ENCODE measurements around the gene TRAF7. TPM values are rescaled to one million over a fixed set of nuclear protein-coding genes. Genes with fewer than 3 reads are reported as not detected.
A peak's percentile ranks its signal among the peaks of the same experiment; 100 is the strongest.

The TRAF7 gene
- total RNA-seq, 1 experiment from 2014 or later: 35.9 TPM

- peaks cover 31% of the 10 kb centered on the region for H3K4me1 ChIP-seq
- H3K27ac ChIP-seq: no peak overlapping the region
- DNase-seq: peak in 1 of 2 experiments; percentile 22
- H3K36me3 ChIP-seq: peaks cover 10% of the 10 kb centered on the region
- peak overlapping the region; percentile 62 for H3K4me3 ChIP-seq
- no peaks in the 10 kb centered on the region for H3K9me3 ChIP-seq (replicated peaks)
- no peaks in the 10 kb centered on the region for H3K27me3 ChIP-seq
Measured at GRCh38 chr16:2149630-2150417, 5.8 kb upstream of the TRAF7 start.

DNA sequence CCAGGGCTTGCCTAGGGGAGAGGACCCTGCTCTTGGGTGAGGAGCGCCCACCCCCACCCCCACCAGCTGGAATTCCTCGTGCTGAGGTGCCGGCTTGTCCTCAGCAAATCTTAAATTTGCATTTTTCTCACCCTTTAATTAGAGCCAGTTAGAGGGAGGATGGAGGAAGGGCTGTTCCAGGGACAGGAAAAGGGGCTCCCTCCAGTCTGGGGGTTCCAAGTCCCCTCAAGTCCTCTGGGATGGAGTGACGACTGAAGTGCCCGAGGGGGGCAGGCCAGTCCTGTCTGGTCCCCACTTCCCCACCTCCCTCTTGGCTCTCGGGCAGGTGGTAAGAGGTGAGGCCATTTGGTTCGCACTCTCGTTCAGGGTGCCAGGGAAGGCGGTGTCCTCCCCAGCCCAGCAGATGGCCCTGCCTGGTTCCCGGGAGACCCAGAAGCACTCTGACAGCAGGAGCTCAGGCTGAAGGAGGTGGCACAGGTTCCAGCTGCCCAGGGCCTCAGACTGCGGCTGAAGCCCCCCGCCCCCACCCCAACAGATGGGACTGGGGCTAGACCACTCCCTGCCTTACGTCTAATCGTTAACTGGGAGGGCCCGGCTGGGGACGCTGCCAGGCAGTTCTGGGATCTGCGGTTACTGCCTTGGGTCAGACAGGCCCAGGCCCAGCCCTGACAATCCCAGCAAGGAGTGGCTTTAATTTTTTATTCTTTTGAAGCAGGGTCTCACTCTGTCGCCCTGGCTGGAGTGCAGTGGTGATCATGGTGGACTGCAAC, 5.0 kb upstream of the TRAF7 start:
- H3K36me3 ChIP-seq: peaks cover 10% of the 10 kb centered on the region
- H3K9me3 ChIP-seq (replicated peaks): no peaks in the 10 kb centered on the region
- peak; percentile 47 to 57 for DNase-seq
- peaks cover 31% of the 10 kb centered on the region for H3K4me1 ChIP-seq
- no peak overlapping the region for H3K4me3 ChIP-seq
- H3K27ac ChIP-seq: no peak overlapping the region
- no peaks in the 10 kb centered on the region for H3K27me3 ChIP-seq

GRCh38 chr16:2151188-2152091, 4.1 kb upstream of the TRAF7 start:
- no peak overlapping the region for H3K4me3 ChIP-seq
- H3K27me3 ChIP-seq: no peaks in the 10 kb centered on the region
- H3K4me1 ChIP-seq: peaks cover 31% of the 10 kb centered on the region
- DNase-seq: no peak
- no peak overlapping the region for H3K27ac ChIP-seq
- peaks cover 10% of the 10 kb centered on the region for H3K36me3 ChIP-seq
- H3K9me3 ChIP-seq (replicated peaks): no peaks in the 10 kb centered on the region

GRCh38 chr16:2152695-2153506, 2.7 kb upstream of the TRAF7 start:
- Histone ChIP-seq H3K36me3 (peaks cover 10% of the 10 kb centered on the region), H3K9me3 (replicated peaks) (no peaks in the 10 kb centered on the region), H3K27ac (no peak overlapping the region), H3K4me3 (peak overlapping the region; percentile 85), H3K4me1 (peaks cover 24% of the 10 kb centered on the region), H3K27me3 (no peaks in the 10 kb centered on the region)
- DNase-seq: no peak

DNA sequence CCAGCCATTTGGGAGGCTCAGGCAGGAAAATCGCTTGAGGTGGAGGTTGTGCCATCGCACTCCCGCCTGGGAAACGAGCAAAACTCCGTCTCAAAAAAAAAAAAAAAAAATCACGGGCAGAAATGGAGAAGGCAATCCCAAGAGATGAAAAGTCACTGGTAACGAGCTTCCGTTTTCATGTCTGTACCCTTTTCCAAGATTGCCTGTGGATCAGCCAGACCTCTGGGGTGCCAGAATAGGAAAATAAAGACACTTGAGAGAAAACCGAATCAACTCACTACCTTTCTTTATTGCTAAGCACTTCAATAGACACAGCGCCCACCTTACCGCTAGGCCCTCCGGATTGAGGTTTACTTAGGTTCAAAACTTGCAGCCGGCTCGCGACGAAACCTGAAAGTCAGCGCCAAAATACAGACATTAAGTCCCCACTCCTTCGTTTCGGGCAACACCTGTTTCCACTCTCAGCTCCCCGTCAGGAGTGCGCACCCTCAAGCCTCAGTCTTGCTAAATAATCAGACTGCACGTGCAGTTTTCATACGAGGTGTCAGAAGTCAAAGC, 970 bp upstream of the TRAF7 start:
- DNase-seq: peak in 1 of 2 experiments; percentile 37
- no peaks in the 10 kb centered on the region for H3K27me3 ChIP-seq
- peak overlapping the region; percentile 67 for H3K27ac ChIP-seq
- peaks cover 10% of the 10 kb centered on the region for H3K36me3 ChIP-seq
- H3K4me1 ChIP-seq: peaks cover 21% of the 10 kb centered on the region
- H3K4me3 ChIP-seq: peak overlapping the region; percentile 85
- H3K9me3 ChIP-seq (replicated peaks): no peaks in the 10 kb centered on the region

- Histone ChIP-seq H3K27ac (peak overlapping the region; percentile 44; the same call in 1 of the 2 replicates), H3K4me1 (peaks cover 16% of the 10 kb centered on the region), H3K4me3 (peak overlapping the region; percentile 96), H3K9me3 (replicated peaks) (no peaks in the 10 kb centered on the region), H3K27me3 (no peaks in the 10 kb centered on the region), H3K36me3 (peaks cover 10% of the 10 kb centered on the region)
- no peak for DNase-seq
Measured at GRCh38 chr16:2155977-2156848, 631 bp downstream of the TRAF7 start.

DNA sequence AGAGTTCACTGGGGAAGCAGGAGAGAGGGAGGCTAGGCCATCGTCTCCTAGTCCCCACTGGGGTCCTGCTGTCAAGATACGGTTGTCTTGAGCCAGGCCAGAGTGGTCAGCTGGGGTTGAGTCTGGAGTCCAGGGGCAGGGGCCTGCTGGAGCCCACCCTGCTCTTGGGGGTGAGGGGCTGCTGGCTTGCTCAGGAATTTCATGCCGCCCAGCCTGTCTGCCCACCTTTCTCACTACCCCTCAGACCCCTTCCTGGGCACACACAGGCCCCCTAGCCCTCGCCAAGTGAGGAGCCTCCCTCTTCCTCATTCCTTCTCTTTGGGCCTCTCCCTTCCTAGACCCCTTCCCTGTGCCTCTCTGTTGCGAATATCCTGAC, 1.3 kb downstream of the TRAF7 start:
- DNase-seq: no peak
- Histone ChIP-seq H3K27me3 (no peaks in the 10 kb centered on the region), H3K36me3 (peaks cover 10% of the 10 kb centered on the region), H3K9me3 (replicated peaks) (no peaks in the 10 kb centered on the region), H3K27ac (no peak overlapping the region), H3K4me3 (peak overlapping the region; percentile 96), H3K4me1 (peaks cover 14% of the 10 kb centered on the region)

GRCh38 chr16:2157480-2158261, 2.1 kb downstream of the TRAF7 start:
- no peak overlapping the region for H3K4me3 ChIP-seq
- no peak overlapping the region for H3K27ac ChIP-seq
- peaks cover 10% of the 10 kb centered on the region for H3K4me1 ChIP-seq
- peaks cover 10% of the 10 kb centered on the region for H3K36me3 ChIP-seq
- no peaks in the 10 kb centered on the region for H3K27me3 ChIP-seq
- DNase-seq: no peak
- no peaks in the 10 kb centered on the region for H3K9me3 ChIP-seq (replicated peaks)

- no peak for DNase-seq
- Histone ChIP-seq H3K27me3 (no peaks in the 10 kb centered on the region), H3K27ac (no peak overlapping the region), H3K36me3 (peaks cover 10% of the 10 kb centered on the region), H3K9me3 (replicated peaks) (no peaks in the 10 kb centered on the region), H3K4me1 (peaks cover 9% of the 10 kb centered on the region), H3K4me3 (no peak overlapping the region)
Measured at GRCh38 chr16:2158262-2158638, 2.7 kb downstream of the TRAF7 start.

GRCh38 chr16:2159175-2159838, 3.7 kb downstream of the TRAF7 start:
- Histone ChIP-seq H3K36me3 (peaks cover 3% of the 10 kb centered on the region), H3K4me1 (no peaks in the 10 kb centered on the region), H3K27ac (no peak overlapping the region), H3K27me3 (no peaks in the 10 kb centered on the region), H3K4me3 (no peak overlapping the region), H3K9me3 (replicated peaks) (no peaks in the 10 kb centered on the region)
- no peak for DNase-seq

GRCh38 chr16:2160915-2161551, 5.5 kb downstream of the TRAF7 start:
- 0 out of 2 replicates have a peak, but pooled peaks cover 3% of the 10 kb centered on the region for H3K36me3 ChIP-seq
- no peak overlapping the region for H3K27ac ChIP-seq
- no peaks in the 10 kb centered on the region for H3K4me1 ChIP-seq
- H3K4me3 ChIP-seq: no peak overlapping the region
- no peak for DNase-seq
- H3K9me3 ChIP-seq (replicated peaks): no peaks in the 10 kb centered on the region
- H3K27me3 ChIP-seq: no peaks in the 10 kb centered on the region

DNA sequence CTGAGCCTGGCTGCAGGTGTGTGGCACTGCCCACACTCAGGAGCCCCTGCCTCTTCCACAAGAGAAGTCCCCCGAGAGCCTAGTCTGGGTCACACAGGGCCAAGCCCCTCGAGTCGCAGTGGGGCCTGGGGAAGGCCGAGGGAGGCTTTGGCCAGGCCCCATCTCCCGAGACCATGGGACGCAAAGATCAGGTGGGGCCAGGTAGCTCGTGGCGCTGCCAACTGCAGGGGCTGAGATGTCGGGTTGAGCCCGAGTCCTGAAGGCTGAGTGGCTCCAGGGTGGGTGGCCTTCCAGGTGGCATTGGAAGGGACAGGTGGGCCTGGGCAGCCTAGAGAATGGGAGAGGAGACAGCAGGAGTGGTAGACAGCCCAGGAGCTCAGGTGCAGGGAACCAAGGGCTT, 6.3 kb downstream of the TRAF7 start:
- no peak for DNase-seq
- Histone ChIP-seq H3K27me3 (no peaks in the 10 kb centered on the region), H3K4me1 (no peaks in the 10 kb centered on the region), H3K27ac (no peak overlapping the region), H3K36me3 (0 out of 2 replicates have a peak, but pooled peaks cover 7% of the 10 kb centered on the region), H3K4me3 (no peak overlapping the region), H3K9me3 (replicated peaks) (no peaks in the 10 kb centered on the region)
